ENCODE measurements around the gene GRB10. TPM values are rescaled to one million over a fixed set of nuclear protein-coding genes. Genes with fewer than 3 reads are reported as not detected.

Gene GRB10
- total and polyA plus RNA-seq, 2 experiments from 2014 or later = 35.0 to 154 TPM

GRCh38 chr7:50652400-50653125, 130.1 kb downstream of the GRB10 start:
- Mint-ChIP-seq H3K27ac (no peak overlapping the region; the same call in 1 of the 2 replicates), H3K36me3 (ENCODE audit: low read depth) (peaks cover 18% of the 10 kb centered on the region), H3K9me3 (no peaks in the 10 kb centered on the region), H3K4me3 (no peak overlapping the region), H3K27me3 (ENCODE audit: insufficient read depth, low read depth, poor library complexity) (peaks cover 11% of the 10 kb centered on the region), H3K4me1 (peaks cover 12% of the 10 kb centered on the region)
- H2AFZ ChIP-seq = no peak overlapping the region
- no peaks in the 10 kb centered on the region for H3K27me3 ChIP-seq (ENCODE audit: insufficient read depth)
- no peak for ATAC-seq
- DNase-seq (ENCODE audit: low spot score) = no peak
- H3K9me2 ChIP-seq (ENCODE audit: insufficient read depth) = no peaks in the 10 kb centered on the region; the same call in 1 of the 2 replicates
- H4K20me1 ChIP-seq (replicated peaks; ENCODE audit: insufficient read depth) = no peaks in the 10 kb centered on the region; the same call in none of the 2 replicates
- no peaks in the 10 kb centered on the region for H3K4me1 ChIP-seq (ENCODE audit: insufficient read depth)
- no peak overlapping the region for H3K27ac ChIP-seq (ENCODE audit: low read depth)
- H3K79me2 ChIP-seq (replicated peaks; ENCODE audit: insufficient read depth) = peaks cover 8% of the 10 kb centered on the region
- H3K4me3 ChIP-seq = no peak overlapping the region
- TF ChIP-seq STAT1 (IDR thresholded peaks at IDR 0.05; ENCODE audit: unreplicated experiment) (no peak), POLR2AphosphoS5 (IDR thresholded peaks at IDR 0.05; ENCODE audit: low read depth) (no peak), REST (IDR thresholded peaks at IDR 0.05; ENCODE audit: unreplicated experiment) (no peak), ZNF331 (CRISPR knock-in tag; IDR thresholded peaks at IDR 0.05; ENCODE audit: low read depth) (no peak), EZH2 (IDR thresholded peaks at IDR 0.05; ENCODE audit: low read depth, unreplicated experiment) (no peak), JUNB (IDR thresholded peaks at IDR 0.05; ENCODE audit: unreplicated experiment) (no peak), CREB1 (CRISPR knock-in tag; IDR thresholded peaks at IDR 0.05; ENCODE audit: low read depth) (no peak), EZH2phosphoT487 (IDR thresholded peaks at IDR 0.05; ENCODE audit: unreplicated experiment) (no peak), ZNF114 (CRISPR knock-in tag; IDR thresholded peaks at IDR 0.05) (no peak), NANOG (IDR thresholded peaks at IDR 0.05; ENCODE audit: borderline replicate concordance) (no peak), ETS1 (IDR thresholded peaks at IDR 0.05) (no peak)
- TF ChIP-seq, protein P1, sequence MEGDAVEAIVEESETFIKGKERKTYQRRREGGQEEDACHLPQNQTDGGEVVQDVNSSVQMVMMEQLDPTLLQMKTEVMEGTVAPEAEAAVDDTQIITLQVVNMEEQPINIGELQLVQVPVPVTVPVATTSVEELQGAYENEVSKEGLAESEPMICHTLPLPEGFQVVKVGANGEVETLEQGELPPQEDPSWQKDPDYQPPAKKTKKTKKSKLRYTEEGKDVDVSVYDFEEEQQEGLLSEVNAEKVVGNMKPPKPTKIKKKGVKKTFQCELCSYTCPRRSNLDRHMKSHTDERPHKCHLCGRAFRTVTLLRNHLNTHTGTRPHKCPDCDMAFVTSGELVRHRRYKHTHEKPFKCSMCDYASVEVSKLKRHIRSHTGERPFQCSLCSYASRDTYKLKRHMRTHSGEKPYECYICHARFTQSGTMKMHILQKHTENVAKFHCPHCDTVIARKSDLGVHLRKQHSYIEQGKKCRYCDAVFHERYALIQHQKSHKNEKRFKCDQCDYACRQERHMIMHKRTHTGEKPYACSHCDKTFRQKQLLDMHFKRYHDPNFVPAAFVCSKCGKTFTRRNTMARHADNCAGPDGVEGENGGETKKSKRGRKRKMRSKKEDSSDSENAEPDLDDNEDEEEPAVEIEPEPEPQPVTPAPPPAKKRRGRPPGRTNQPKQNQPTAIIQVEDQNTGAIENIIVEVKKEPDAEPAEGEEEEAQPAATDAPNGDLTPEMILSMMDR (conservative IDR thresholded peaks at IDR 0.05; ENCODE audit: low read depth in 2 of 2) = no peak
- TF ChIP-seq, protein P2, sequence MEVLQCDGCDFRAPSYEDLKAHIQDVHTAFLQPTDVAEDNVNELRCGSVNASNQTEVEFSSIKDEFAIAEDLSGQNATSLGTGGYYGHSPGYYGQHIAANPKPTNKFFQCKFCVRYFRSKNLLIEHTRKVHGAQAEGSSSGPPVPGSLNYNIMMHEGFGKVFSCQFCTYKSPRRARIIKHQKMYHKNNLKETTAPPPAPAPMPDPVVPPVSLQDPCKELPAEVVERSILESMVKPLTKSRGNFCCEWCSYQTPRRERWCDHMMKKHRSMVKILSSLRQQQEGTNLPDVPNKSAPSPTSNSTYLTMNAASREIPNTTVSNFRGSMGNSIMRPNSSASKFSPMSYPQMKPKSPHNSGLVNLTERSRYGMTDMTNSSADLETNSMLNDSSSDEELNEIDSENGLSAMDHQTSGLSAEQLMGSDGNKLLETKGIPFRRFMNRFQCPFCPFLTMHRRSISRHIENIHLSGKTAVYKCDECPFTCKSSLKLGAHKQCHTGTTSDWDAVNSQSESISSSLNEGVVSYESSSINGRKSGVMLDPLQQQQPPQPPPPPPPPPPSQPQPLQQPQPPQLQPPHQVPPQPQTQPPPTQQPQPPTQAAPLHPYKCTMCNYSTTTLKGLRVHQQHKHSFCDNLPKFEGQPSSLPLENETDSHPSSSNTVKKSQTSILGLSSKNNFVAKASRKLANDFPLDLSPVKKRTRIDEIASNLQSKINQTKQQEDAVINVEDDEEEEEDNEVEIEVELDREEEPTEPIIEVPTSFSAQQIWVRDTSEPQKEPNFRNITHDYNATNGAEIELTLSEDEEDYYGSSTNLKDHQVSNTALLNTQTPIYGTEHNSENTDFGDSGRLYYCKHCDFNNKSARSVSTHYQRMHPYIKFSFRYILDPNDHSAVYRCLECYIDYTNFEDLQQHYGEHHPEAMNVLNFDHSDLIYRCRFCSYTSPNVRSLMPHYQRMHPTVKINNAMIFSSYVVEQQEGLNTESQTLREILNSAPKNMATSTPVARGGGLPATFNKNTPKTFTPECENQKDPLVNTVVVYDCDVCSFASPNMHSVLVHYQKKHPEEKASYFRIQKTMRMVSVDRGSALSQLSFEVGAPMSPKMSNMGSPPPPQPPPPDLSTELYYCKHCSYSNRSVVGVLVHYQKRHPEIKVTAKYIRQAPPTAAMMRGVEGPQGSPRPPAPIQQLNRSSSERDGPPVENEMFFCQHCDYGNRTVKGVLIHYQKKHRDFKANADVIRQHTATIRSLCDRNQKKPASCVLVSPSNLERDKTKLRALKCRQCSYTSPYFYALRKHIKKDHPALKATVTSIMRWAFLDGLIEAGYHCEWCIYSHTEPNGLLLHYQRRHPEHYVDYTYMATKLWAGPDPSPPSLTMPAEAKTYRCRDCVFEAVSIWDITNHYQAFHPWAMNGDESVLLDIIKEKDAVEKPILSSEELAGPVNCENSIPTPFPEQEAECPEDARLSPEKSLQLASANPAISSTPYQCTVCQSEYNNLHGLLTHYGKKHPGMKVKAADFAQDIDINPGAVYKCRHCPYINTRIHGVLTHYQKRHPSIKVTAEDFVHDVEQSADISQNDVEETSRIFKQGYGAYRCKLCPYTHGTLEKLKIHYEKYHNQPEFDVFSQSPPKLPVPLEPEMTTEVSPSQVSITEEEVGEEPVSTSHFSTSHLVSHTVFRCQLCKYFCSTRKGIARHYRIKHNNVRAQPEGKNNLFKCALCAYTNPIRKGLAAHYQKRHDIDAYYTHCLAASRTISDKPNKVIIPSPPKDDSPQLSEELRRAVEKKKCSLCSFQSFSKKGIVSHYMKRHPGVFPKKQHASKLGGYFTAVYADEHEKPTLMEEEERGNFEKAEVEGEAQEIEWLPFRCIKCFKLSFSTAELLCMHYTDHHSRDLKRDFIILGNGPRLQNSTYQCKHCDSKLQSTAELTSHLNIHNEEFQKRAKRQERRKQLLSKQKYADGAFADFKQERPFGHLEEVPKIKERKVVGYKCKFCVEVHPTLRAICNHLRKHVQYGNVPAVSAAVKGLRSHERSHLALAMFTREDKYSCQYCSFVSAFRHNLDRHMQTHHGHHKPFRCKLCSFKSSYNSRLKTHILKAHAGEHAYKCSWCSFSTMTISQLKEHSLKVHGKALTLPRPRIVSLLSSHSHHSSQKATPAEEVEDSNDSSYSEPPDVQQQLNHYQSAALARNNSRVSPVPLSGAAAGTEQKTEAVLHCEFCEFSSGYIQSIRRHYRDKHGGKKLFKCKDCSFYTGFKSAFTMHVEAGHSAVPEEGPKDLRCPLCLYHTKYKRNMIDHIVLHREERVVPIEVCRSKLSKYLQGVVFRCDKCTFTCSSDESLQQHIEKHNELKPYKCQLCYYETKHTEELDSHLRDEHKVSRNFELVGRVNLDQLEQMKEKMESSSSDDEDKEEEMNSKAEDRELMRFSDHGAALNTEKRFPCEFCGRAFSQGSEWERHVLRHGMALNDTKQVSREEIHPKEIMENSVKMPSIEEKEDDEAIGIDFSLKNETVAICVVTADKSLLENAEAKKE (CRISPR knock-in tag; IDR thresholded peaks at IDR 0.05) = no peak
- no peaks in the 10 kb centered on the region for H3F3A ChIP-seq (replicated peaks; ENCODE audit: low read depth)
- no peaks in the 10 kb centered on the region for H3K36me3 ChIP-seq (ENCODE audit: insufficient read depth)
- H3K4me2 ChIP-seq = no peak overlapping the region

Measured in GM23338 (cell line).